ENCODE measurements around the gene SLC24A3. TPM values are rescaled to one million over a fixed set of nuclear protein-coding genes. Genes with fewer than 3 reads are reported as not detected.

SLC24A3 gene
- total RNA-seq, 1 experiment from 2014 or later: not detected

DNA sequence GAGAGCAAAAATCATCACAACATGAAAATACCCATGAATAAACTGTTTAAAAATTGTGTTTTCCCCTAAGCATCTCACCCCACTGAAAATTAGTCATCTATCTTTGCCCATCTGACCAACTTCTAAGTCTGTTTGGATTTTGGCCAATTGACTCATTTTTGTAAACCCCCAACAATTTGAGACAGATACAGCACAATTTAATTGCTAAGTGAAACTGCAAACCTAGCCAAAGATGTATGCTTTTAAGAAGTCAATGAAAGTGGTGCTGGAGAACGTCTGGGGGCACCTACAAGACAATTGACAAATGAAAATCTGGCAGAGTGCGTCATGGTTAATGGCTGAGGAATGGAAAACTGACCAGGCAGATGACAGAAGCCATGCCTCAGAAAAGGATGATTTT, 30.9 kb upstream of the SLC24A3 start:
- intact Hi-C loops (cut with micrococcal nuclease; ENCODE audit: unreplicated experiment) (no loop called here), in situ Hi-C loops (cut with HindIII; ENCODE audit: low pct_unique_long_range_greater_than_20kb, low sequenced_read_pairs) (no loop called here)
- Histone ChIP-seq H3K36me3 (ENCODE audit: control insufficient read depth, insufficient read depth, low read length) (no peaks in the 10 kb centered on the region), H3K4me1 (ENCODE audit: control insufficient read depth, insufficient read depth, low read length) (no peaks in the 10 kb centered on the region), H3K4me3 (ENCODE audit: low read depth in 2 of 2, low read length in 2 of 2) (no peak overlapping the region), H3K9me3 (ENCODE audit: control insufficient read depth, insufficient read depth, low read depth, low read length) (no peaks in the 10 kb centered on the region), H3K27ac (ENCODE audit: low read length) (no peak overlapping the region), H3K27me3 (ENCODE audit: control insufficient read depth, insufficient read depth, low read length) (no peaks in the 10 kb centered on the region)
- no peak for DNase-seq (ENCODE audit: low read depth, low spot score)
- TF ChIP-seq CTCF (IDR thresholded peaks at IDR 0.05) (no peak), POLR2AphosphoS5 (IDR thresholded peaks at IDR 0.05; ENCODE audit: low read depth, low read length) (no peak), TCF7L2 (IDR thresholded peaks at IDR 0.05; ENCODE audit: low read depth, low read length) (no peak), SIN3A (IDR thresholded peaks at IDR 0.05; ENCODE audit: borderline replicate concordance, insufficient read depth, low read depth, low read length) (no peak)
- TF ChIP-seq, protein P1, sequence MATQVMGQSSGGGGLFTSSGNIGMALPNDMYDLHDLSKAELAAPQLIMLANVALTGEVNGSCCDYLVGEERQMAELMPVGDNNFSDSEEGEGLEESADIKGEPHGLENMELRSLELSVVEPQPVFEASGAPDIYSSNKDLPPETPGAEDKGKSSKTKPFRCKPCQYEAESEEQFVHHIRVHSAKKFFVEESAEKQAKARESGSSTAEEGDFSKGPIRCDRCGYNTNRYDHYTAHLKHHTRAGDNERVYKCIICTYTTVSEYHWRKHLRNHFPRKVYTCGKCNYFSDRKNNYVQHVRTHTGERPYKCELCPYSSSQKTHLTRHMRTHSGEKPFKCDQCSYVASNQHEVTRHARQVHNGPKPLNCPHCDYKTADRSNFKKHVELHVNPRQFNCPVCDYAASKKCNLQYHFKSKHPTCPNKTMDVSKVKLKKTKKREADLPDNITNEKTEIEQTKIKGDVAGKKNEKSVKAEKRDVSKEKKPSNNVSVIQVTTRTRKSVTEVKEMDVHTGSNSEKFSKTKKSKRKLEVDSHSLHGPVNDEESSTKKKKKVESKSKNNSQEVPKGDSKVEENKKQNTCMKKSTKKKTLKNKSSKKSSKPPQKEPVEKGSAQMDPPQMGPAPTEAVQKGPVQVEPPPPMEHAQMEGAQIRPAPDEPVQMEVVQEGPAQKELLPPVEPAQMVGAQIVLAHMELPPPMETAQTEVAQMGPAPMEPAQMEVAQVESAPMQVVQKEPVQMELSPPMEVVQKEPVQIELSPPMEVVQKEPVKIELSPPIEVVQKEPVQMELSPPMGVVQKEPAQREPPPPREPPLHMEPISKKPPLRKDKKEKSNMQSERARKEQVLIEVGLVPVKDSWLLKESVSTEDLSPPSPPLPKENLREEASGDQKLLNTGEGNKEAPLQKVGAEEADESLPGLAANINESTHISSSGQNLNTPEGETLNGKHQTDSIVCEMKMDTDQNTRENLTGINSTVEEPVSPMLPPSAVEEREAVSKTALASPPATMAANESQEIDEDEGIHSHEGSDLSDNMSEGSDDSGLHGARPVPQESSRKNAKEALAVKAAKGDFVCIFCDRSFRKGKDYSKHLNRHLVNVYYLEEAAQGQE (IDR thresholded peaks at IDR 0.05; ENCODE audit: insufficient read depth in 1 of 2, low read depth in 2 of 2, low read length in 1 of 2): no peak
- no TSS peak for BruUV-seq (replicated peaks)
- POLR2A ChIA-PET: no interaction called here
- CTCF ChIA-PET: no interaction called here
- ATAC-seq: no peak

DNA sequence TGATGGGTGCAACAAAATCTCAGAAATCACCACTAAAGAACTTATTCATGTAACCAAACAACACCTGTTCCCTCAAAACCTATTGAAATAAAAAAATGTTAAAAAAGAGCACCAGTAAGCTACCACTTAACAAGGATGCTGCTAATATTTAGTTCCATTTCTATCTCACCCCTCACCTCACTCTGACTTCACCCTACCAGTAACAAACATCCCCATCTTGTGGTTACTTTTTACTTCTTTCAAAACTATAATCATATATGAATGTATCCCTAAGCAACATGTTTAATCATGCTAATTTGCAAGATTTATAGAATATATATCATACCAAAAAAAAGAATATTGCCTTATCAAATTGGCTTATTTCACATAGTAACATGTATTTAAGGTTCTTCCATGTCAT, 27.4 kb upstream of the SLC24A3 start:
- ChIA-PET POLR2A (no interaction called here), CTCF (no interaction called here)
- no peaks in the 10 kb centered on the region for H3K4me1 ChIP-seq (ENCODE audit: control insufficient read depth, insufficient read depth, low read length)
- no peaks in the 10 kb centered on the region for H3K36me3 ChIP-seq (ENCODE audit: control insufficient read depth, insufficient read depth, low read length)
- TF ChIP-seq TCF7L2 (IDR thresholded peaks at IDR 0.05; ENCODE audit: low read depth, low read length) (no peak), POLR2AphosphoS5 (IDR thresholded peaks at IDR 0.05; ENCODE audit: low read depth, low read length) (no peak), CTCF (IDR thresholded peaks at IDR 0.05) (no peak), SIN3A (IDR thresholded peaks at IDR 0.05; ENCODE audit: borderline replicate concordance, insufficient read depth, low read depth, low read length) (no peak)
- TF ChIP-seq, protein P1 (IDR thresholded peaks at IDR 0.05; ENCODE audit: insufficient read depth in 1 of 2, low read depth in 2 of 2, low read length in 1 of 2): no peak
- no TSS peak for BruUV-seq (replicated peaks)
- H3K27me3 ChIP-seq (ENCODE audit: control insufficient read depth, insufficient read depth, low read length): no peaks in the 10 kb centered on the region
- H3K4me3 ChIP-seq (ENCODE audit: low read depth in 2 of 2, low read length in 2 of 2): no peak overlapping the region
- no peak overlapping the region for H3K27ac ChIP-seq (ENCODE audit: low read length)
- intact Hi-C loops (cut with micrococcal nuclease; ENCODE audit: unreplicated experiment) (no loop called here), in situ Hi-C loops (cut with HindIII; ENCODE audit: low pct_unique_long_range_greater_than_20kb, low sequenced_read_pairs) (no loop called here)
- DNase-seq (ENCODE audit: low read depth, low spot score): no peak
- no peaks in the 10 kb centered on the region for H3K9me3 ChIP-seq (ENCODE audit: control insufficient read depth, insufficient read depth, low read depth, low read length)
- ATAC-seq: no peak

All from Panc1 (cell line).